ENCODE results near the gene GPR137C. TPM values are rescaled to one million over a fixed set of nuclear protein-coding genes. Genes with fewer than 3 reads are reported as not detected.

GPR137C gene
- total and polyA plus RNA-seq, 2 of the 4 experiments (the other 2 are of a cell fraction), result 0.72 to 0.91 TPM

- Histone ChIP-seq H3K4me3 (ENCODE audit: insufficient read depth, low read depth, low read length) (no peak overlapping the region), H3K79me1 (ENCODE audit: low read depth in 1 of 2, low read length in 2 of 2) (no peaks in the 10 kb centered on the region), H3K9me3 (ENCODE audit: control insufficient read depth, insufficient read depth, low read length) (no peaks in the 10 kb centered on the region), H3K4ac (ENCODE audit: low read depth, low read length) (no peak overlapping the region), H4K91ac (ENCODE audit: insufficient read depth, low read depth, low read length) (no peak overlapping the region), H3K18ac (ENCODE audit: low read depth, low read length) (no peak overlapping the region), H3K4me2 (ENCODE audit: low read depth, low read length) (no peak overlapping the region), H4K20me1 (ENCODE audit: insufficient read depth, low read length) (no peaks in the 10 kb centered on the region), H3K23ac (ENCODE audit: low read depth, low read length) (no peak overlapping the region), H3K36me3 (ENCODE audit: control insufficient read depth, insufficient read depth, low read length) (no peaks in the 10 kb centered on the region), H2AFZ (replicated peaks; ENCODE audit: low read length, poor library complexity) (no peak overlapping the region), H3K27ac (ENCODE audit: insufficient read depth, low read length) (no peak overlapping the region), H3K4me1 (ENCODE audit: control insufficient read depth, insufficient read depth, low read length) (no peaks in the 10 kb centered on the region), H2AK9ac (replicated peaks; ENCODE audit: low read depth, low read length, poor library complexity) (no peak overlapping the region), H4K5ac (ENCODE audit: low read depth, low read length) (no peak overlapping the region), H4K8ac (ENCODE audit: low read depth in 2 of 2, low read length in 2 of 2) (no peak overlapping the region), H2BK15ac (ENCODE audit: low read depth, low read length) (no peak overlapping the region), H2BK5ac (ENCODE audit: low read depth, low read length, poor library complexity, severe bottlenecking) (no peak overlapping the region), H2BK20ac (ENCODE audit: low read depth, low read length) (no peak overlapping the region), H3K14ac (replicated peaks; ENCODE audit: low read depth, low read length) (no peak overlapping the region), H2AK5ac (ENCODE audit: low read depth, low read length) (no peak overlapping the region), H3K27me3 (ENCODE audit: control insufficient read depth, insufficient read depth, low read length) (no peaks in the 10 kb centered on the region), H2BK120ac (ENCODE audit: low read depth, low read length) (no peak overlapping the region), H3K9me1 (ENCODE audit: insufficient read depth, low read length) (no peaks in the 10 kb centered on the region), H3K56ac (ENCODE audit: extremely low read depth, insufficient read depth, low read length) (no peak overlapping the region), H3K9ac (ENCODE audit: low read depth, low read length) (no peak overlapping the region)
- ATAC-seq (ENCODE audit: low read depth) (no peak), DNase-seq (no peak)
- no CpG with 5 or more reads among the region's 1 CpG for WGBS, 2 experiments (ENCODE audit: extremely low coverage in 2 of 2, insufficient read length in 1 of 2)
- BruUV-seq (replicated peaks), result no TSS peak
- dilution Hi-C loops (cut with HindIII; ENCODE audit: low sequenced_read_pairs, unreplicated experiment) (no loop called here), intact Hi-C loops (cut with micrococcal nuclease) (loop anchor here (5.0 kb wide), 1 partner anchor 43 kb away; no protein-coding TSS in a partner anchor), in situ Hi-C loops (cut with MboI; ENCODE audit: low sequenced_read_pairs) (no loop called here)
- POLR2A ChIA-PET (ENCODE audit: unreplicated experiment), result no interaction called here
- TF ChIP-seq RCOR1 (IDR thresholded peaks at IDR 0.05; ENCODE audit: insufficient replicate concordance, low read length), result no peak
- TF ChIP-seq MAFK (IDR thresholded peaks at IDR 0.05; ENCODE audit: low read depth, low read length), result peak; percentile 87
- CTCF ChIA-PET, result no interaction called here
Measured at GRCh38 chr14:52619687-52620086, 67.1 kb downstream of the GPR137C start.
